Lower leg skin (tissue), 4 donors: Measurements from ENCODE around the gene LCE3A. TPM values are rescaled to one million over a fixed set of nuclear protein-coding genes. Genes with fewer than 3 reads are reported as not detected.
"Not testable (repeated sequence)": the region's sequence is repeated elsewhere in the genome, so short reads cannot be mapped to it uniquely, and the experiment has no call there.

Source experiments
- DNase-seq, 2 donors: peaks; one replicate each; pipeline ENCODE4 v3.0.0-alpha.2; 2019; ENCODE audit warnings: low spot score in 2 of 2
- H3K4me3 ChIP-seq: fragments of 200-600 bp; sonication (generic); 2 replicates; pipeline ENCODE4 v1.5.1; 2017; ENCODE audit warnings: mild to moderate bottlenecking, low read depth; ENCODE audit not compliant: poor library complexity, severe bottlenecking
- POLR2A ChIP-seq, 2 donors: fragments of 450-650 bp; IDR thresholded peaks; one replicate each; pipeline ENCODE4 v1.6.1; 2016 to 2017; ENCODE audit warnings: antibody characterized with exemption in 2 of 2, mild to moderate bottlenecking in 1 of 2, moderate library complexity in 1 of 2
- WGBS, 2 donors: methylation state at CpG; one replicate each; pipeline ENCODE4 v1.1.5; 2018; 5-methylcytosine and 5-hydroxymethylcytosine counted together
- intact Hi-C: fragments of 100-400 bp; cut with DNase I; formaldehyde crosslinking; loops from one replicate; pipeline ENCODE4 v1.15.0; 2023; ENCODE audit warnings: low total_unique reads
- total RNA-seq, 4 donors: library from RNA; depleted of rRNA; stranded (reverse); fragments of >200 nt; gene quantifications; one replicate each; pipeline ENCODE4 v1.1.0, GENCODE V29; 2016
- TF ChIP-seq, protein P1 (sequence below), 3 donors: fragments of 450-650 bp; IDR thresholded peaks; one replicate each; pipeline ENCODE4 v1.5.1; 2016; ENCODE audit warnings: antibody characterized with exemption in 3 of 3, mild to moderate bottlenecking in 3 of 3, moderate library complexity in 2 of 3

LCE3A gene
- total RNA-seq, 4 donors from 2014 or later: not detected

DNA sequence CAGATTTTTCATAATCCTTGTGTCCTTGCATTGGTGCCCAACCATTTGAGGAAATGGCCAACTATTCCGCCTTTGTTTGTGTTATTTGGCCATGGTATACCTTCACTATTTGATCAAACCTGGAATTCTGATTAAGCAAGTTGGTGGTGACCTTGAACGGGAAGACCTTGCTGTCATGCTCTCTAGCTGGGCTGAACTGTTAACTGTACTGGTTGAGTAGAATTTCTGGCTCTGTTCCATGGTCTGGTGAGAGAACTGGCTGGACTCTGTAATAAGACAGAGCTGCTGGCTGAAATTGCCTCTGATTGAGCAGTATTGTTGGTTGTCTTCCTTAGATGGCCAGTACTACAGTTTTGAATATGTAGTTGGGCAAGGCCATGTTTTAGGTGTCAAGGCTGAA lies 25.9 kb downstream of the LCE3A start:
- TF ChIP-seq, protein P1, sequence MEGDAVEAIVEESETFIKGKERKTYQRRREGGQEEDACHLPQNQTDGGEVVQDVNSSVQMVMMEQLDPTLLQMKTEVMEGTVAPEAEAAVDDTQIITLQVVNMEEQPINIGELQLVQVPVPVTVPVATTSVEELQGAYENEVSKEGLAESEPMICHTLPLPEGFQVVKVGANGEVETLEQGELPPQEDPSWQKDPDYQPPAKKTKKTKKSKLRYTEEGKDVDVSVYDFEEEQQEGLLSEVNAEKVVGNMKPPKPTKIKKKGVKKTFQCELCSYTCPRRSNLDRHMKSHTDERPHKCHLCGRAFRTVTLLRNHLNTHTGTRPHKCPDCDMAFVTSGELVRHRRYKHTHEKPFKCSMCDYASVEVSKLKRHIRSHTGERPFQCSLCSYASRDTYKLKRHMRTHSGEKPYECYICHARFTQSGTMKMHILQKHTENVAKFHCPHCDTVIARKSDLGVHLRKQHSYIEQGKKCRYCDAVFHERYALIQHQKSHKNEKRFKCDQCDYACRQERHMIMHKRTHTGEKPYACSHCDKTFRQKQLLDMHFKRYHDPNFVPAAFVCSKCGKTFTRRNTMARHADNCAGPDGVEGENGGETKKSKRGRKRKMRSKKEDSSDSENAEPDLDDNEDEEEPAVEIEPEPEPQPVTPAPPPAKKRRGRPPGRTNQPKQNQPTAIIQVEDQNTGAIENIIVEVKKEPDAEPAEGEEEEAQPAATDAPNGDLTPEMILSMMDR (IDR thresholded peaks at IDR 0.05): no peak
- no peak overlapping the region for H3K4me3 ChIP-seq
- DNase-seq: no peak
- intact Hi-C loops: no loop called here
- WGBS, 2 donors: 66% methylated on average over 2 of the region's 2 CpGs; no CpG with 5 or more reads in 1 of the 2 donors

DNA sequence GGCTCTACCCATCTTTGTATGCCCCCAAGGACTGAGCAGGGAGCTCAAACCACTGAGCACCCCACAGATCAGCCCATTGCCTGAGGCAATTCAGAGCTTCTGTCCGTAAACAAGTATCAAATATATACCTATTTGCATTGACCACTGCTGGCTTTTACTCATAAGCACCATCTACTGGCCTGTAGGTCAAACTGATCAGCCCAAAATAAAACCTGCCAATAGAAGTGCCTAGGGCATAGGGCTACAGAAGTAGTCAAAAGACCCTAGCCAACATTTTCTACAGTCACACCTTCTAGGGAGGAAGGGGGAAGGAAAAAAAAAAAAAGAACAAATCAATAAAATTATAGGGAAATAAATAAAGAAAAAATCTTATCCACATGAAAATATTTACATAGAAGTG lies 37.3 kb downstream of the LCE3A start:
- no peak overlapping the region for H3K4me3 ChIP-seq
- intact Hi-C loops: no loop called here
- 57% methylated on average over 1 of the region's 1 CpG; no CpG with 5 or more reads in 1 of the 2 donors for WGBS, 2 donors
- TF ChIP-seq, protein P1 (IDR thresholded peaks at IDR 0.05): no peak
- no peak for TF ChIP-seq POLR2A (IDR thresholded peaks at IDR 0.05)
- no peak for DNase-seq

DNA sequence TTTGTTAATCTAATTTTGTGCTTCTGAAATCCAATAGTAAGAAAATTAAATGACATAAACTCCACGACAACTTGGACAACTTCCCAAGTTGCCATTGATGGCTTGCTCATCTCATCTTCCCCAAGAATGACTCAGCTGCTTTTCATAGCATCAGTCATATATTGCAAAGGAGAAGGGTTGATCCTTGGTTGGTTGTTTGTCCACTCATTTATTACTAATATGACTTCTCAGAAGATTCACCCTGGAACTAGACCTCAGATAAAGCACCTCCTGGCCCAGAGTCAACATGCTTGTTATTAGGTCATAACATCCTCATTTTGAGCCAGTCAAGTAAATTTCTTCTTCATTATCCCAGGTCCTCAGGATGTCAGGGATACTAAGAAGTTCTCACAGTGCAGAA lies 40.3 kb downstream of the LCE3A start:
- TF ChIP-seq, protein P1 (IDR thresholded peaks at IDR 0.05): no peak
- no peak for TF ChIP-seq POLR2A (IDR thresholded peaks at IDR 0.05)
- H3K4me3 ChIP-seq: no peak overlapping the region
- WGBS, 2 donors: 37 to 59% methylated on average over 1 of the region's 1 CpG
- no peak for DNase-seq
- intact Hi-C loops: no loop called here

DNA sequence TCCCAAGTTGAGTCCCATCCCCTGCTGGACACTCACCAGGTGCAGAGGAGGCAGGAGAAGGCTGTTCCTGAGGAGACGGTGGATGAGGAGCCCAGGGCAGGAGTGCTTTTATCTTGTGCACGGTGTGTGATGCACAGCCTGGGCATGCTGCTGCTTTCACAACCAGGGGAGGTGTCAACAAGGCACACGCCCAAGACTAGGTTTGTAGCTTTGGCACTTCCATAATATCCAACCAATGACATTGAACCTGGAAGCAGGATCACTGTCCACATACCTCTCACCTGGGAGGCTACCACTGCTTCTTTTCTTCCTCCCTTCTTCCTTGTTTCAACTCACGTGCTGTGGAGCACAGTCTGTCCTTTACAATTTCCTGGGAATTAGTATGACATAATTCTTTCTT lies 42.5 kb downstream of the LCE3A start, which contains the start of gene LCE3D:
Gene LCE3D (minus strand): TSS at position 84 of the 400 bp plus-strand sequence. CDS start 580 bp downstream, outside the sequence.
- TF ChIP-seq, protein P1 (IDR thresholded peaks at IDR 0.05): no peak
- TF ChIP-seq POLR2A (IDR thresholded peaks at IDR 0.05): no peak
- 43 to 57% methylated on average over 4 of the region's 4 CpGs for WGBS, 2 donors
- intact Hi-C loops: no loop called here

DNA sequence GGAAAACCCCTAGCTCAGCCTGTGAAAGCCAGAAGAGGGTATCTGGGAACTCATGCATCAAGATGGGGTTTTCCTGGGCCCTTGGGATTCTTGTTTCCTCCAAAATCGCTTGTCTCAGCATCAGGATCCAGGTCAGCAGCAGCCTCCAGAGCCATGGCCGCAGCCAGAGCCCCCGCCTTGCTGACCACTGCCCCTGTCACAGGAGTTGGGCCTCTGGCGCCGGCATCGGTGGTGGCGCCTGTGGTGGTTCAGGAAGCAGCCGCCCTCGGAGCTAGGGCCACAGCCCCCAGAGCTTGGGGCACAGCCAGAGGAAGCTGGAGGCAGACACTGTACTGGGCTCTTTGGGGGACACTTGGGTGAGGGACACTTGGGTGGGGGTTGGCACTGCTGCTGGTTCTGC lies 43.4 kb downstream of the LCE3A start:
- DNase-seq, H3K4me3 ChIP-seq, intact Hi-C loops: not testable (repeated sequence)
- WGBS, 2 donors: 92 to 100% methylated on average over 5 to 9 of the region's 9 CpGs

More for the DNA sequence above, 42.5 kb downstream of the LCE3A start, which contains the start of gene LCE3D:
- DNase-seq: no peak
- H3K4me3 ChIP-seq: no peak within 1 kb of the TSS

DNA sequence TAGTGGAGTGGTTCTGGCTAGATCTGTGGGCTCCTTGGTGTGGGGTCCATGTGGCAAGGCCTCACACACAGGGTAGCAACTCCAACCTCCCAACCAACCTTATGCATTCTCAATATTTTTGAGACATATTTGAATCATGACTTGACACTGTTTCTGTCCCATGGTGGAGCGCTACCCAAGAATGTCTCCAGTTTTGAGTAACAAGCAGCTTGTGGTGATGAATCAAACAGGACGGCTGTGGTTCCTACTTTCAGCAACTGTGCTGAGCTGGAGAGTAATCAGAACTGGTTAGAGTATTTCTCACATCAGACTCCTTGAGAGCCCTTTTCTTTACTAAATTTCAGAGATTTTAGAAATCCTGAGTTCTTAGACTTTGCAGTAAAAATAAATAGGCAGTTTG lies 45.7 kb downstream of the LCE3A start:
- DNase-seq: no peak
- H3K4me3 ChIP-seq: no peak overlapping the region
- no peak for TF ChIP-seq POLR2A (IDR thresholded peaks at IDR 0.05)
- TF ChIP-seq, protein P1 (IDR thresholded peaks at IDR 0.05): no peak
- 73 to 77% methylated on average over 2 of the region's 2 CpGs for WGBS, 2 donors
- intact Hi-C loops: no loop called here

Other genes starting within 250 kb of the LCE3A start
- 1 to 10 TPM; 5.3 to 7.9 (median 7.4) TPM for gene CRNN, start 208.8 kb downstream of the LCE3A start, total RNA-seq
- gene LCE5A, start 112.3 kb downstream of the LCE3A start, total RNA-seq: 100 to 1,000 TPM; 154 to 612 (median 267) TPM
- 100 to 1,000 TPM; 298 to 552 (median 441) TPM for gene CRCT1, start 108.6 kb downstream of the LCE3A start, total RNA-seq
- gene LCE3E, start 56.3 kb downstream of the LCE3A start, total RNA-seq: 10 to 100 TPM; 16.7 to 28.0 (median 23.1) TPM
- gene LCE3D, start 42.6 kb downstream of the LCE3A start, total RNA-seq: 10 to 100 TPM; 20.1 to 93.6 (median 42.9) TPM
- not detected for gene LCE3C, start 22.9 kb downstream of the LCE3A start, total RNA-seq
- not detected for gene LCE3B, start 9.3 kb downstream of the LCE3A start, total RNA-seq
- 100 to 1,000 TPM; 293 to 644 (median 312) TPM for gene LCE2D, start 40.3 kb upstream of the LCE3A start, total RNA-seq
- 1,000 to 10,000 TPM in 1 of 4 donors, 100 to 1,000 TPM in 3; 775 to 1,224 (median 802) TPM for gene LCE2C, start 52.2 kb upstream of the LCE3A start, total RNA-seq
- gene LCE2B, start 63.0 kb upstream of the LCE3A start, total RNA-seq: 1,000 to 10,000 TPM; 1,313 to 2,792 (median 1,611) TPM
- 100 to 1,000 TPM; 243 to 569 (median 350) TPM for gene LCE2A, start 75.2 kb upstream of the LCE3A start, total RNA-seq
- 1 to 10 TPM in 3 of 4 donors, not detected in 1; 5.6 to 7.9 (median 6.7) TPM for gene LCE4A, start 85.1 kb upstream of the LCE3A start, total RNA-seq
- 100 to 1,000 TPM; 219 to 353 (median 231) TPM for gene KPRP, start 134.9 kb upstream of the LCE3A start, total RNA-seq
- 100 to 1,000 TPM in 1 of 4 donors, 10 to 100 TPM in 3; 34.2 to 121 (median 64.6) TPM for gene LCE1F, start 152.0 kb upstream of the LCE3A start, total RNA-seq
- 100 to 1,000 TPM in 2 of 4 donors, 10 to 100 TPM in 2; 45.3 to 112 (median 101) TPM for gene LCE1E, start 163.2 kb upstream of the LCE3A start, total RNA-seq
- 100 to 1,000 TPM; 130 to 942 (median 594) TPM for gene LCE1D, start 173.6 kb upstream of the LCE3A start, total RNA-seq
- gene LCE1C, start 183.5 kb upstream of the LCE3A start, total RNA-seq: 1,000 to 10,000 TPM; 1,701 to 2,689 (median 2,386) TPM
- gene LCE1B, start 188.9 kb upstream of the LCE3A start, total RNA-seq: 100 to 1,000 TPM; 207 to 278 (median 246) TPM
- gene LCE1A, start 204.4 kb upstream of the LCE3A start, total RNA-seq: 100 to 1,000 TPM; 612 to 936 (median 792) TPM
- gene LCE6A, start 219.8 kb upstream of the LCE3A start, total RNA-seq: 100 to 1,000 TPM in 2 of 4 donors, 10 to 100 TPM in 2; 60.9 to 207 (median 107) TPM
- gene LCE7A, start 236.9 kb upstream of the LCE3A start, total RNA-seq: 1 to 10 TPM in 1 of 4 donors, not detected in 3; 5.1 TPM